HepG2 (cell line): ENCODE results near the gene KCNIP3. TPM values are rescaled to one million over a fixed set of nuclear protein-coding genes. Genes with fewer than 3 reads are reported as not detected.
"Not testable (repeated sequence)": the region's sequence is repeated elsewhere in the genome, so short reads cannot be mapped to it uniquely, and the experiment has no call there.

Source experiments
- ATAC-seq: fragments of 200-7000 bp; cut with Tn5 transposase; 3 replicates; pipeline ENCODE4 v1.9.1; 2020; ENCODE audit warnings: mild to moderate bottlenecking, moderate library complexity
- BruUV-seq: library from RNA; stranded (reverse); fragments of 400-500 nt; replicated peaks from 2 replicates; lab custom pipeline; 2021; lab: Mats Ljungman, UMichigan
- CTCF ChIA-PET: fragments of 300-600 bp; formaldehyde crosslinking; extraction: SDS; loops from one replicate; lab custom pipeline; 2021; ENCODE audit warnings: low total read pairs, inconsistent platforms, low intra/inter-chr PET ratio; lab: Yijun Ruan, JAX
- POLR2A ChIA-PET: fragments of 350-600 bp; sonication (Branson Sonifier 250); formaldehyde crosslinking; loops from one replicate; lab custom pipeline; 2020; ENCODE audit warnings: antibody characterized with exemption, inconsistent platforms; lab: Yijun Ruan, JAX
- DNase-seq: peaks from one replicate; pipeline ENCODE4 v3.0.0-alpha.2; 2015; ENCODE audit warnings: low spot score
- FAIRE-seq: peaks from 3 replicates; lab custom pipeline; 2011; peaks lifted over from hg19 to GRCh38; lab: Jason Lieb, UNC
- H2AFZ ChIP-seq: one replicate; pipeline ENCODE4 v1.6.1; 2011; ENCODE audit warnings: low read length, inconsistent platforms
- H3K27ac ChIP-seq: fragments of 300-600 bp; 3 replicates; pipeline ENCODE4 v1.8.0; 2011; ENCODE audit warnings: mixed run types, mild to moderate bottlenecking, mixed read lengths, low read length, inconsistent platforms; ENCODE audit not compliant: insufficient read depth; ENCODE audit errors: extremely low read length
- H3K27me3 ChIP-seq, 2 experiments: fragments of 200-600 bp in 1 of 2; 2 replicates in 1 of 2; 3 replicates in 1 of 2; pipeline versions ENCODE4 v1.6.0 to v1.8.0; 2011; ENCODE audit warnings: low read length in 2 of 2, mild to moderate bottlenecking in 2 of 2, moderate library complexity in 2 of 2, inconsistent platforms in 1 of 2; ENCODE audit not compliant: insufficient read depth in 2 of 2, control insufficient read depth in 1 of 2
- H3K36me3 ChIP-seq, 2 experiments: fragments of 200-600 bp in 1 of 2; replicated peaks in 1 of 2; 2 replicates in 1 of 2; 3 replicates in 1 of 2; pipeline versions ENCODE4 v1.5.1 to v1.8.0; 2011; ENCODE audit warnings: low read length in 2 of 2, inconsistent platforms in 1 of 2; ENCODE audit not compliant: insufficient read depth in 2 of 2, control insufficient read depth in 1 of 2
- H3K4me1 ChIP-seq: 2 replicates; pipeline ENCODE4 v1.5.1; 2012; ENCODE audit warnings: low read length, inconsistent platforms; ENCODE audit not compliant: insufficient read depth
- H3K4me2 ChIP-seq: 2 replicates; pipeline ENCODE4 v1.6.0; 2011; ENCODE audit warnings: low read depth, low read length, inconsistent platforms
- H3K4me3 ChIP-seq, 3 experiments: fragments of 200-600 bp in 1 of 3; sonication (generic), shearing (Covaris generic) in 1 of 3; replicated peaks in 1 of 3; 2 replicates each; pipeline ENCODE4 v1.5.1; 2011 to 2016; ENCODE audit warnings: low read length in 3 of 3, inconsistent platforms in 2 of 3, low read depth in 2 of 3, mild to moderate bottlenecking in 2 of 3, control low read depth in 1 of 3, mixed read lengths in 1 of 3; ENCODE audit not compliant: insufficient read depth in 1 of 3
- H3K79me2 ChIP-seq: one replicate; pipeline ENCODE4 v1.6.1; 2011; ENCODE audit warnings: low read length, inconsistent platforms; ENCODE audit not compliant: insufficient read depth
- H3K9ac ChIP-seq: 2 replicates; pipeline ENCODE4 v1.6.0; 2011; ENCODE audit warnings: mild to moderate bottlenecking, low read depth, low read length, inconsistent platforms; ENCODE audit not compliant: insufficient read depth
- H3K9me3 ChIP-seq: 2 replicates; pipeline ENCODE4 v1.5.1; 2012; ENCODE audit warnings: mild to moderate bottlenecking, low read length
- H4K20me1 ChIP-seq: 2 replicates; pipeline ENCODE4 v1.6.0; 2011; ENCODE audit warnings: inconsistent platforms, mild to moderate bottlenecking, low read length, moderate library complexity; ENCODE audit not compliant: insufficient read depth
- CEBPG ChIP-seq: IDR thresholded peaks from 2 replicates; pipeline ENCODE4 v1.6.1; 2016
- ZNF775 ChIP-seq: sonication (generic); formaldehyde crosslinking; IDR thresholded peaks from 2 replicates; pipeline ENCODE4 v1.4.0; 2020; ENCODE audit warnings: missing genetic modification reagents, mild to moderate bottlenecking, moderate library complexity, borderline replicate concordance
- WGBS: methylation state at CpG from one replicate; pipeline ENCODE4 v1.1.6; 2017; ENCODE audit warnings: low lambda C conversion rate; 5-methylcytosine and 5-hydroxymethylcytosine counted together
- in situ Hi-C: cut with HindIII; loops from 2 replicates; pipeline ENCODE4 v1.10.0; 2017; ENCODE audit warnings: low pct_unique_long_range_greater_than_20kb; ENCODE audit not compliant: extremely low pct_ligation_motif_present
- intact Hi-C: fragments of 100-400 bp; cut with micrococcal nuclease; formaldehyde crosslinking; loops from one replicate; pipeline ENCODE4 v1.10.0; 2022; ENCODE audit not compliant: unreplicated experiment
- polyA plus RNA-seq, 8 experiments: library from polyadenylated mRNA; depleted of rRNA in 3 of 8; stranded (reverse) in 7 of 8; unstranded in 1 of 8; fragments of >200 nt; fragmentation: Illumina TruSeq in 4 of 8; extraction: Trizol in 4 of 8; gene quantifications; 2 replicates each; pipeline versions ENCODE4 v1.2.1 to v1.2.3, GENCODE V29; 2011 to 2016; ENCODE audit warnings: low read depth in 4 of 8, missing spikeins in 1 of 8, mixed read lengths in 1 of 8; ENCODE audit not compliant: insufficient read depth in 1 of 8
- total RNA-seq, 5 experiments: library from RNA; depleted of rRNA; stranded (reverse); fragments of >200 nt; fragmentation: Illumina TruSeq; extraction: Trizol; gene quantifications; 2 replicates each; pipeline ENCODE4 v1.2.3, GENCODE V29; 2016; ENCODE audit warnings: low read depth in 1 of 5
- TF ChIP-seq, protein P1 (sequence below): sonication (generic); formaldehyde crosslinking; IDR thresholded peaks from 2 replicates; pipeline ENCODE4 v1.4.0; 2020; ENCODE audit warnings: mild to moderate bottlenecking, missing genetic modification reagents
- TF ChIP-seq, protein P2 (sequence below): sonication (generic); formaldehyde crosslinking; IDR thresholded peaks from 2 replicates; pipeline ENCODE4 v1.5.0; 2020; ENCODE audit warnings: mild to moderate bottlenecking, missing genetic modification reagents, moderate library complexity

KCNIP3 gene
- total and polyA plus RNA-seq, 2 of the 13 experiments (the other 11 are each of a cell fraction or from before 2014, with no cell fraction given): not detected

DNA sequence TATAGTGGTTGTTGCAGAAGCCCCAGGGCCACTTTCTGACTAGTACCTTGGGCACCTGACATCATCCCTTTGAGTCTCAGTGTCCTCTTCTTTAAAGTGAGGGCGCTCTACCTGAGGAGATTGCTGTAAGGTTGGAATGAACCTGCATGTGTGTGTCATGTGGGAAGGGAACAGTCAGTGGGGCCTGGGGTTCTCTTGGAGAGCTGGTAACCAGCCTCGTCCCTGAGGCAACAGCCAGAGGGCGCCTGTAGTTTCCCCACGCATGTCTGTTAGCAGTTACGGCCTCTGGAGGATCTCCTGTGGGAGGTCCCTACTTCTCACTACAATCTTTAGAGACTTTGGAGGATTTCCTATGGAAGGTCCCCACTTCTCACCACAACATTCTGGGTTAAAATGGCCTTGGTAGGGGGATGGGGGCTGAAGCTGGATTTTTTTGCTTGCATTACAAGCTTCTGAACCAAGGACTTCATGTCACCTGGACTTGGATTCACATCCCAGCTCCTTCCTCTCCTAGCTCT lies 106.1 kb downstream of the KCNIP3 start:
- ChIA-PET CTCF (interaction anchor here (0.8 to 2.0 kb wide), 2 partner anchors 11 to 14 kb away, joined by 3 to 9 read pairs; no protein-coding TSS in a partner anchor), POLR2A (interaction anchor here (0.6 to 5.1 kb wide), 6 partner anchors 12 to 238 kb away, joined by 3 to 110 read pairs (median 4); partner anchors contain the start of gene ZNF2)
- in situ Hi-C loops, H3K27me3 ChIP-seq, H2AFZ ChIP-seq, H3K9me3 ChIP-seq, FAIRE-seq, BruUV-seq, DNase-seq, H4K20me1 ChIP-seq, intact Hi-C loops: not testable (repeated sequence)
- Histone ChIP-seq H3K4me1 (peaks cover 23% of the 10 kb centered on the region), H3K36me3 (peaks cover 0 to 11% of the 10 kb centered on the region in 2 experiments; a peak in 3 of 5 replicates), H3K79me2 (peaks cover 14% of the 10 kb centered on the region), H3K27ac (peak overlapping the region; percentile 82), H3K4me2 (peak overlapping the region; percentile 87), H3K9ac (peak overlapping the region; percentile 93), H3K4me3 (peak overlapping the region; percentile 88 to 99 (median 94))
- peak; percentile 63 for ATAC-seq
- 0% methylated on average over 2 of the region's 5 CpGs for WGBS
- TF ChIP-seq, protein P1, sequence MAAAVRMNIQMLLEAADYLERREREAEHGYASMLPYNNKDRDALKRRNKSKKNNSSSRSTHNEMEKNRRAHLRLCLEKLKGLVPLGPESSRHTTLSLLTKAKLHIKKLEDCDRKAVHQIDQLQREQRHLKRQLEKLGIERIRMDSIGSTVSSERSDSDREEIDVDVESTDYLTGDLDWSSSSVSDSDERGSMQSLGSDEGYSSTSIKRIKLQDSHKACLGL (CRISPR knock-in tag): 0 out of 2 replicates have a peak, but pooled peaks have one; percentile 5
- TF ChIP-seq, protein P2, sequence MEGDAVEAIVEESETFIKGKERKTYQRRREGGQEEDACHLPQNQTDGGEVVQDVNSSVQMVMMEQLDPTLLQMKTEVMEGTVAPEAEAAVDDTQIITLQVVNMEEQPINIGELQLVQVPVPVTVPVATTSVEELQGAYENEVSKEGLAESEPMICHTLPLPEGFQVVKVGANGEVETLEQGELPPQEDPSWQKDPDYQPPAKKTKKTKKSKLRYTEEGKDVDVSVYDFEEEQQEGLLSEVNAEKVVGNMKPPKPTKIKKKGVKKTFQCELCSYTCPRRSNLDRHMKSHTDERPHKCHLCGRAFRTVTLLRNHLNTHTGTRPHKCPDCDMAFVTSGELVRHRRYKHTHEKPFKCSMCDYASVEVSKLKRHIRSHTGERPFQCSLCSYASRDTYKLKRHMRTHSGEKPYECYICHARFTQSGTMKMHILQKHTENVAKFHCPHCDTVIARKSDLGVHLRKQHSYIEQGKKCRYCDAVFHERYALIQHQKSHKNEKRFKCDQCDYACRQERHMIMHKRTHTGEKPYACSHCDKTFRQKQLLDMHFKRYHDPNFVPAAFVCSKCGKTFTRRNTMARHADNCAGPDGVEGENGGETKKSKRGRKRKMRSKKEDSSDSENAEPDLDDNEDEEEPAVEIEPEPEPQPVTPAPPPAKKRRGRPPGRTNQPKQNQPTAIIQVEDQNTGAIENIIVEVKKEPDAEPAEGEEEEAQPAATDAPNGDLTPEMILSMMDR (CRISPR knock-in tag): peak; percentile 77
- TF ChIP-seq CEBPG: peak; percentile 38; the same call in 1 of the 2 replicates
- TF ChIP-seq ZNF775 (CRISPR knock-in tag): peak; percentile 59; the same call in 1 of the 2 replicates

DNA sequence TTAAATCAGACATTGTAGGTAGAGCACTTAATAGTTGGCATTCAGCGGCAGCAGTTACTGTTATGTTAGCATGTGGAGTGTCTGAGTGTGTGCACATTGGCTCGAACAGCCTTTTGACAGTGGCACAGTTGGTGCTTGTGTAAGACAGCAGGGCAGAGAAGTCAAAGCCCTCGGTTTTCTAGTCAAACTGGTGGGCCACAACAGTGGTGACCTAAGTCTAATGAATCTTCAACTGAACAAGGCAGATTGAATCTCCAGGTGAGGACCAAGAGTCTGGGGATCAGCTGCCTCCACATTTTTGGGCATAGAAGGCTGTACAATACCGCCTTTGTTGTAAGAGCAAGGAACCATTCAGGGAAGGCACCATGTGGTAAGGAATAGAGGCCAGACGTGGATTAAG lies 106.7 kb downstream of the KCNIP3 start:
- peaks cover 14% of the 10 kb centered on the region for H3K79me2 ChIP-seq
- ATAC-seq, H3K9me3 ChIP-seq, in situ Hi-C loops, DNase-seq, H2AFZ ChIP-seq, H3K27me3 ChIP-seq, FAIRE-seq, H4K20me1 ChIP-seq, intact Hi-C loops: not testable (repeated sequence)
- TSS peak; percentile 64 for BruUV-seq
- ChIA-PET POLR2A (interaction anchor here (1.4 to 5.1 kb wide), 3 partner anchors 13 to 238 kb away, joined by 3 to 110 read pairs (median 12); partner anchors contain the start of gene ZNF2), CTCF (interaction anchor here (2.0 kb wide), 1 partner anchor 14 kb away, joined by 9 read pairs; no protein-coding TSS in a partner anchor)
- H3K4me1 ChIP-seq: peaks cover 23% of the 10 kb centered on the region
- H3K36me3 ChIP-seq: peaks cover 0 to 12% of the 10 kb centered on the region in 2 experiments; a peak in 3 of 5 replicates
- H3K4me3 ChIP-seq: peak overlapping the region in 2 of 3 experiments; percentile 94 to 99; a peak in 3 of 6 replicates
- peak overlapping the region; percentile 93 for H3K9ac ChIP-seq
- peak overlapping the region; percentile 82 for H3K27ac ChIP-seq
- peak overlapping the region; percentile 87 for H3K4me2 ChIP-seq
- WGBS: 87% methylated on average over 5 of the region's 5 CpGs

DNA sequence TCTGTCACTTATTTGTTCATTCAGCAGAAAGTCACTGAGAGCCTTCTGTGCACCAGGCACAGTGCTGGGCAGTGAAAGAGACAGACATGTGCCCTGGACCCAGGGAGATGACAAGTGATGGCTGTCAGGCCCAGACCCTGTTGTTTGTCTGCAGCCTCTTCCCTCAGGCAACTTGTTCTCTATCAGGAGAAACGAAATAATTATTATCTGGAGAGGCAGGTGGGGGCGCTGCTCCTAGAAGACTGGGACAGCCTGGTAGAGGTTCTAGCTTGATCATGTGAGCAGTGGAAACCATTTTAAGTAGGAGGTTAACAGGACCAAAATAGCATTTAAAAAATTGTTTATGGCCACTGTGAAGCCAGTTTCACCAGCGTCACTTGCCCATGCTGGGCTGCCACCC lies 107.5 kb downstream of the KCNIP3 start:
- DNase-seq, in situ Hi-C loops, H3K27me3 ChIP-seq, H3K27ac ChIP-seq, H3K4me3 ChIP-seq, H3K4me2 ChIP-seq, H3K9me3 ChIP-seq, CTCF ChIA-PET, H4K20me1 ChIP-seq, BruUV-seq, intact Hi-C loops, H2AFZ ChIP-seq, H3K9ac ChIP-seq, ATAC-seq, FAIRE-seq: not testable (repeated sequence)
- WGBS: 86% methylated on average over 3 of the region's 3 CpGs
- POLR2A ChIA-PET: interaction anchor here (5.1 kb wide), 1 partner anchor 14 kb away, joined by 110 read pairs; no protein-coding TSS in a partner anchor
- Histone ChIP-seq H3K4me1 (peaks cover 23% of the 10 kb centered on the region), H3K36me3 (peaks cover 0 to 15% of the 10 kb centered on the region in 2 experiments; a peak in 3 of 5 replicates), H3K79me2 (peaks cover 14% of the 10 kb centered on the region)
